ENCODE measurements around the gene RBPMS2. TPM values are rescaled to one million over a fixed set of nuclear protein-coding genes. Genes with fewer than 3 reads are reported as not detected.

RBPMS2 gene
- total RNA-seq, 5 donors from 2014 or later (not counting 1 experiment from before 2014, with no cell fraction given), result 0.16 to 0.26 (median 0.20) TPM; not detected in 2

DNA sequence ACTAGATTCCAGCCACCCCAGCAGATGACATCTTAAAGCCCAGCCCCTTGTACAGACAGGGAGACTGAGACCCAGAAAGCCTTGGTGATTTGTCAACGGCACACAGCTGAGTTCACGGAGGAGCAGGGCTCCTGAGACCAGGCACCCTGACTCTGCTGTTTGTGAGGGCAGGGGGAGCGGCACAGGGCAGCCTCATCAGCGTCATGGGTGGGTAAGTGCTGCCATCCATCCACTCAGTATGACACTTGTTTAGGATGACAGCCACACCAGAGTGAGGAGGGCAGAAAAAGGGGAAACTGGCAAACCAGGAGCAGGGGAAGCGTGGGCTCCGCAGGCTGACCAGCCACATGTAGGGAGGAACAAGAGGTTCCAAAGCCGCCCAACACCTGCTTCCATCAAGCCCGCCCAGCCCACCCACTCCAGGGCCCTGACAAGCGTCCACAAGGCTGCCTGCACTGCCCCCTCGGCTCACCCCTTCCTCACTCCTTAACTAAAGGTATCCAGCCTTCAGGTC, 19.9 kb downstream of the RBPMS2 start:
- H3K27me3 ChIP-seq (replicated peaks in 1 of 2; ENCODE audit: control insufficient read depth in 2 of 2, extremely low read depth in 1 of 2, insufficient read depth in 2 of 2, low read length in 1 of 2), result peaks cover 0 to 4% of the 10 kb centered on the region in 2 experiments
- no peak for DNase-seq
- ChIA-PET CTCF (no interaction called here), POLR2A (no interaction called here)
- no peak overlapping the region for H3K27ac ChIP-seq (ENCODE audit: low read length)
- Mint-ChIP-seq H3K4me1 (no peaks in the 10 kb centered on the region), H3K9me3 (no peaks in the 10 kb centered on the region), H3K27me3 (peaks cover 0 to 5% of the 10 kb centered on the region in 2 donors), H3K36me3 (no peaks in the 10 kb centered on the region), H3K27ac (no peak overlapping the region), H3K4me3 (no peak overlapping the region)
- no peak for ATAC-seq (replicated peaks in 1 of 4)
- no peaks in the 10 kb centered on the region for H3K36me3 ChIP-seq (ENCODE audit: control insufficient read depth in 2 of 2, extremely low read depth in 1 of 2, insufficient read depth in 1 of 2, low read length in 1 of 2)
- H3K9me3 ChIP-seq, result no peaks in the 10 kb centered on the region
- 82% methylated on average over 5 of the region's 10 CpGs for WGBS (ENCODE audit: insufficient coverage)
- no peaks in the 10 kb centered on the region for H3K4me1 ChIP-seq (ENCODE audit: control insufficient read depth in 1 of 2, extremely low read depth in 1 of 2, insufficient read depth in 2 of 2, low read length in 2 of 2)
- H3K4me3 ChIP-seq (ENCODE audit: control insufficient read depth in 1 of 2, extremely low read depth in 1 of 2, low read length in 1 of 2), result no peak overlapping the region

GRCh38 chr15:64754663-64755426, 20.5 kb downstream of the RBPMS2 start:
- no peak for ATAC-seq (replicated peaks in 1 of 4)
- Mint-ChIP-seq H3K4me1 (no peaks in the 10 kb centered on the region), H3K27me3 (peaks cover 0 to 9% of the 10 kb centered on the region in 2 donors), H3K27ac (no peak overlapping the region), H3K9me3 (no peaks in the 10 kb centered on the region), H3K36me3 (no peaks in the 10 kb centered on the region), H3K4me3 (no peak overlapping the region)
- Histone ChIP-seq H3K36me3 (ENCODE audit: control insufficient read depth in 2 of 2, extremely low read depth in 1 of 2, insufficient read depth in 1 of 2, low read length in 1 of 2) (no peaks in the 10 kb centered on the region), H3K27me3 (replicated peaks in 1 of 2; ENCODE audit: control insufficient read depth in 2 of 2, extremely low read depth in 1 of 2, insufficient read depth in 2 of 2, low read length in 1 of 2) (peaks cover 0 to 7% of the 10 kb centered on the region in 2 experiments), H3K4me1 (ENCODE audit: control insufficient read depth in 1 of 2, extremely low read depth in 1 of 2, insufficient read depth in 2 of 2, low read length in 2 of 2) (no peaks in the 10 kb centered on the region), H3K27ac (ENCODE audit: low read length) (no peak overlapping the region), H3K4me3 (ENCODE audit: control insufficient read depth in 1 of 2, extremely low read depth in 1 of 2, low read length in 1 of 2) (no peak overlapping the region), H3K9me3 (no peaks in the 10 kb centered on the region)
- 83% methylated on average over 12 of the region's 14 CpGs for WGBS (ENCODE audit: insufficient coverage)
- CTCF ChIA-PET, result no interaction called here
- POLR2A ChIA-PET, result no interaction called here
- no peak for DNase-seq

GRCh38 chr15:64753480-64754185, 21.8 kb downstream of the RBPMS2 start:
- no peaks in the 10 kb centered on the region for H3K36me3 ChIP-seq (ENCODE audit: control insufficient read depth in 2 of 2, extremely low read depth in 1 of 2, insufficient read depth in 1 of 2, low read length in 1 of 2)
- Mint-ChIP-seq H3K27me3 (peaks cover 0 to 9% of the 10 kb centered on the region in 2 donors), H3K27ac (no peak overlapping the region), H3K36me3 (no peaks in the 10 kb centered on the region), H3K9me3 (no peaks in the 10 kb centered on the region), H3K4me1 (no peaks in the 10 kb centered on the region), H3K4me3 (no peak overlapping the region)
- CTCF ChIA-PET, result no interaction called here
- H3K4me3 ChIP-seq (ENCODE audit: control insufficient read depth in 1 of 2, extremely low read depth in 1 of 2, low read length in 1 of 2), result no peak overlapping the region
- ATAC-seq (replicated peaks in 1 of 4), result no peak
- no peak for DNase-seq
- no peaks in the 10 kb centered on the region for H3K9me3 ChIP-seq
- POLR2A ChIA-PET, result no interaction called here
- no peak overlapping the region for H3K27ac ChIP-seq (ENCODE audit: low read length)
- WGBS (ENCODE audit: insufficient coverage), result 87% methylated on average over 14 of the region's 16 CpGs
- H3K27me3 ChIP-seq (replicated peaks in 1 of 2; ENCODE audit: control insufficient read depth in 2 of 2, extremely low read depth in 1 of 2, insufficient read depth in 2 of 2, low read length in 1 of 2), result peaks cover 0 to 8% of the 10 kb centered on the region in 2 experiments
- no peaks in the 10 kb centered on the region for H3K4me1 ChIP-seq (ENCODE audit: control insufficient read depth in 1 of 2, extremely low read depth in 1 of 2, insufficient read depth in 2 of 2, low read length in 2 of 2)

- Mint-ChIP-seq H3K4me1 (no peaks in the 10 kb centered on the region), H3K27me3 (peaks cover 5 to 19% of the 10 kb centered on the region in 2 donors), H3K27ac (no peak overlapping the region), H3K36me3 (no peaks in the 10 kb centered on the region), H3K9me3 (no peaks in the 10 kb centered on the region), H3K4me3 (no peak overlapping the region)
- ATAC-seq (replicated peaks in 1 of 4) (no peak), DNase-seq (no peak)
- Histone ChIP-seq H3K9me3 (no peaks in the 10 kb centered on the region), H3K27me3 (replicated peaks in 1 of 2; ENCODE audit: control insufficient read depth in 2 of 2, extremely low read depth in 1 of 2, insufficient read depth in 2 of 2, low read length in 1 of 2) (peaks cover 0 to 24% of the 10 kb centered on the region in 2 experiments), H3K36me3 (ENCODE audit: control insufficient read depth in 2 of 2, extremely low read depth in 1 of 2, insufficient read depth in 1 of 2, low read length in 1 of 2) (no peaks in the 10 kb centered on the region), H3K4me1 (ENCODE audit: control insufficient read depth in 1 of 2, extremely low read depth in 1 of 2, insufficient read depth in 2 of 2, low read length in 2 of 2) (no peaks in the 10 kb centered on the region), H3K27ac (ENCODE audit: low read length) (no peak overlapping the region), H3K4me3 (ENCODE audit: control insufficient read depth in 1 of 2, extremely low read depth in 1 of 2, low read length in 1 of 2) (no peak overlapping the region)
- POLR2A ChIA-PET, result no interaction called here
- CTCF ChIA-PET, result interaction anchor here in 1 of 2 donors (0.6 kb wide), 1 partner anchor 458 kb away, joined by 3 read pairs; no protein-coding TSS in a partner anchor
- WGBS (ENCODE audit: insufficient coverage), result 87% methylated on average over 11 of the region's 13 CpGs
Measured at GRCh38 chr15:64751464-64751863, 23.9 kb downstream of the RBPMS2 start.

DNA sequence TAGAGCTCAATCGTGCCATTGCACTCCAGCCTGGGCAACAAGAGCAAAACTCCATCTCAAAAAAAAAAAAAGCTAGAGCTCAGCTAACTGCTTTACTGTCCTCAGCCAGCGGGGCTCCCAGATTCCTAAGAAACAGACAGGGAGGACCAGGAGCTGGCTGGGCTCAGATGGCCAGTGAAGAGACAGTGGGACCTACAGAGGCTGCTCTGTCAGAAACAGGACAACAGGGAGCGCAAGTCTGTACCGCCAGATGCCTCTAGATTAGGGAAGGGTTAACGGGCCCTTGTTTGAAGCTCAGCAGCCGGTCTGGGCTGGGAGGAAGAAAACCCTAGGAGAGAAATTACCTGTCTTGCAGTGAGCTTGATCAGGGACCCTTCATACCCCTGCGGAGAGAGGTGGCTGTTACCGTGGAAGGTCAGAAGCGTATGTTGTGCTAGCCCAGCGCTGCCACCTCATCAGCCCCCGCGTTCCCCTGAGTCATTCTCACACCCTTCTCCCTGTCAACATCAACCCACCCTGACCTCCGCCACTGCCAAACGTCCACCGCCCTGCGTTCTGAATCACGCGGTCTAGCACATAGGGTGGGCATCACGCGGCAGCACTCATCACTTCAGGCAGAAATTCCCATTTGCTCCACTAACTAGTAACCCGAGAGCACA, 25.3 kb downstream of the RBPMS2 start:
- no peaks in the 10 kb centered on the region for H3K9me3 Mint-ChIP-seq
- H3K4me3 Mint-ChIP-seq, result no peak overlapping the region
- POLR2A ChIA-PET, result no interaction called here
- Histone ChIP-seq H3K9me3 (no peaks in the 10 kb centered on the region), H3K36me3 (ENCODE audit: control insufficient read depth in 2 of 2, extremely low read depth in 1 of 2, insufficient read depth in 1 of 2, low read length in 1 of 2) (no peaks in the 10 kb centered on the region), H3K27ac (ENCODE audit: low read length) (no peak overlapping the region), H3K4me3 (ENCODE audit: control insufficient read depth in 1 of 2, extremely low read depth in 1 of 2, low read length in 1 of 2) (no peak overlapping the region), H3K4me1 (ENCODE audit: control insufficient read depth in 1 of 2, extremely low read depth in 1 of 2, insufficient read depth in 2 of 2, low read length in 2 of 2) (no peaks in the 10 kb centered on the region), H3K27me3 (replicated peaks in 1 of 2; ENCODE audit: control insufficient read depth in 2 of 2, extremely low read depth in 1 of 2, insufficient read depth in 2 of 2, low read length in 1 of 2) (peaks cover 0 to 26% of the 10 kb centered on the region in 2 experiments)
- H3K27ac Mint-ChIP-seq, result no peak overlapping the region
- 71% methylated on average over 16 of the region's 21 CpGs for WGBS (ENCODE audit: insufficient coverage)
- H3K4me1 Mint-ChIP-seq, result no peaks in the 10 kb centered on the region
- H3K36me3 Mint-ChIP-seq, result no peaks in the 10 kb centered on the region
- ATAC-seq (replicated peaks in 1 of 4) (no peak), DNase-seq (no peak)
- CTCF ChIA-PET, result no interaction called here
- H3K27me3 Mint-ChIP-seq, result peaks cover 5 to 19% of the 10 kb centered on the region in 2 donors

- H3K4me1 Mint-ChIP-seq, result no peaks in the 10 kb centered on the region
- ChIA-PET POLR2A (no interaction called here), CTCF (no interaction called here)
- no peaks in the 10 kb centered on the region for H3K36me3 Mint-ChIP-seq
- Histone ChIP-seq H3K4me3 (ENCODE audit: control insufficient read depth in 1 of 2, extremely low read depth in 1 of 2, low read length in 1 of 2) (no peak overlapping the region), H3K36me3 (ENCODE audit: control insufficient read depth in 2 of 2, extremely low read depth in 1 of 2, insufficient read depth in 1 of 2, low read length in 1 of 2) (no peaks in the 10 kb centered on the region), H3K4me1 (ENCODE audit: control insufficient read depth in 1 of 2, extremely low read depth in 1 of 2, insufficient read depth in 2 of 2, low read length in 2 of 2) (no peaks in the 10 kb centered on the region), H3K9me3 (no peaks in the 10 kb centered on the region), H3K27ac (ENCODE audit: low read length) (no peak overlapping the region), H3K27me3 (replicated peaks in 1 of 2; ENCODE audit: control insufficient read depth in 2 of 2, extremely low read depth in 1 of 2, insufficient read depth in 2 of 2, low read length in 1 of 2) (peaks cover 0 to 26% of the 10 kb centered on the region in 2 experiments)
- no peak overlapping the region for H3K27ac Mint-ChIP-seq
- H3K27me3 Mint-ChIP-seq, result peaks cover 5 to 16% of the 10 kb centered on the region in 2 donors
- H3K4me3 Mint-ChIP-seq, result no peak overlapping the region
- WGBS (ENCODE audit: insufficient coverage), result 93% methylated on average over 6 of the region's 11 CpGs
- ATAC-seq (replicated peaks in 1 of 4), result no peak
- H3K9me3 Mint-ChIP-seq, result no peaks in the 10 kb centered on the region
- no peak for DNase-seq
Measured at GRCh38 chr15:64749167-64749566, 26.2 kb downstream of the RBPMS2 start.
